ENCODE results near the gene BICD1.
A peak's percentile ranks its signal among the peaks of the same experiment; 100 is the strongest.
"Not testable (repeated sequence)": the region's sequence is repeated elsewhere in the genome, so short reads cannot be mapped to it uniquely, and the experiment has no call there.

Gene BICD1

DNA sequence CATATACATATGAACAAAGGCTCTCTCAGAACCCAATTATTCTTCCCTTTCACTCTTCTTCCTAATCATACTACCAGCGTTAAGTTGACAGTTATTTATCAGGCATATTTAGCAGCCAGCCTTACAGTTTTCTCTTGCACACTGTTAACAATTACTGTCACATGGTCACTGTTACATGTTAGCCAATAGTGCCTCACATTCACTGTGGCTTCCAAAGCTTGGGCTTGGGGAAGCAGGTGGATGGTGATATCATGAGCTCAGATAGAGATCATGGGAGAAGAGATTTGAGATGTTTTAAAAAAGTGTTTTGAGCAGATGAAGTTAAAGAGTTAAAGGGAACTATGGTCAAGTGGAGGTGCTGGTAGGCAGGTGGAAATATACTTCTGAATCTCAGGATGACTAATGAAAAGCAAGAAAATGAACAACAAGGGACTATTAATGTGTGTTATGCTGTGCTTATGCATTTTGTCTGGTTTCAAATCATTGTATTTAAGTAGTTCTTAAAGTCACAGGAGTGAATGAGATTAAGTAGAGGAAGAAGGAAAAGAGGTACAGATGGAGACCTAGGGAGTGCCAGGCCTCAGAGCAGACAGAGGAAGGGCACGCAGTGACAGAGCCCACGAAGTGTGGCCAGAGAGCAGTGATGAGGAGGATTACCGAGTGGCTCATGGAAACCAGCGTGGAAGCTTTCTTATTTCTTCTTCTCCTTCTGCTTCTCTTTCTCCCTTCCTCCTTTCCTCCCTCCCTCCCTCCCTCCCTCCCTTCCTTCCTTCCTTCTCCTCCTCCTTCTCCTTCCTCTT, 39.6 kb downstream of the BICD1 start:
- no peak for DNase-seq (ENCODE audit: low spot score)

- DNase-seq (ENCODE audit: low spot score), result no peak
These were observed 41.7 kb downstream of the BICD1 start for GRCh38 chr12:32148372-32148771.

- DNase-seq (ENCODE audit: low spot score), result no peak
These were observed 42.8 kb downstream of the BICD1 start for GRCh38 chr12:32149489-32149888.

GRCh38 chr12:32151086-32151485, 44.4 kb downstream of the BICD1 start:
- DNase-seq (ENCODE audit: low spot score), result no peak

DNA sequence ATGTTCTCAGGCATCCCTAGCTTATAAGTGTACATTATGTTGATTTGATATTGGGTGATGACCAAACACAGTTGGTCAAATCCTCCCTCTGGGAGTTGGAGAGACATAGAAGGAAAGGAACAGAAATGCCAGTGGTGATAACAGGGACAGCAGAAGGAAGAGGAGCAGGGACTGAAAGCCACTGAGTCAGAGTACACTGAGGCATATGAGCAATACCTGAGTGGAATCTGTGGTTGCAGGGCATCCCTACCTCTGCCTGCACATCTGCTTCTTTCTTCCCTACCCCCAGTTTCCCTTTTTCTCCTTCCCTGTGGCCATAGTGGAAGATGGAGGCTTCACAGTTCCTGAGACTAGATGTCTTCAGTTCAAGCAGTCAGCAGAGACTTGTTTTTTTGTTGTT, 44.9 kb downstream of the BICD1 start:
- no peak for DNase-seq (ENCODE audit: low spot score)

DNA sequence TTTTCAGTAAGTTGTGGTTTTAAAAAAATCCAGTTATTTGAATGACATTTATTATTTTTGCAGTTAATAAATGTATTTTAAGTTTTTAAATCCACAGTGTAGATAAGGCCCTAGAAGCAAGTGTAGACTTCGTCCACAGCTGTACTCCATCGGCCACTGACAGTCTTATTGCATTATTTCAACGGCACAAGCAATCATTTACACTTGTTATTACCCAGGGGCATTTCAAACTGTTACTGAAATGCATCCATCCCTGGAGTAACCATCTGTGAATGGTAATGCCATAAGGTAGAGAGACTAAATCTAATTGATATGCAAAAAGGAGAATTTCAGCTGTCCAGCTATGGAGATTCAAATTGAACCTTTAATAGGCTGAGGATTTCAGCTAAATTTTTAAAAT, 48.4 kb downstream of the BICD1 start:
- no peak for DNase-seq (ENCODE audit: low spot score)

DNA sequence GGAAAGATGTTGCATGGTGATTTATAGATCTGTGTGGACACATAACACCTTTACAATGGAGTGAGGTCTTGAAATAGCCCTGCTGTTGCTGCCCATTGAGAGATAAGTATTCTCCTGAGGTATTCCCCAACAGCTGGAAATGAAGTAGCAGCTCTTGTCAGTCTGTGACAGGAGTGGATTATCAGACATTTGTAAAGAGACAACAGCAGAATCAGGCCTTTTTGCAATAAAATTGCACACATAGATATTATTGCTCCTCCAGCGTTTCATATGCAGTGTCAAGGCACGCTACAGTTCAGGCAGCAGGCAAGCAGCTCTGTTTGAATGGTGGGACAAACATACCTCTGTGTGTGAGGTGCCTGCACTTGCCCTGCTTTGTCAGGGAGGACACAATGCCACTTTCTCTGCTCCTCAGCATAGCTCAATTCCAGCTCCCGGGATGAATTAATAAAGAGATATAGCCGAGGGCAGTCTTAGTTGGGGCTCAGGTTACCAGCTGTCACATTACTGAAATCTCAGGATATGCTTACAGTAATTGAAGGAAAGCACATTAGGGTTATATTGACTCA, 49.4 kb downstream of the BICD1 start:
- DNase-seq (ENCODE audit: low spot score), result no peak

DNA sequence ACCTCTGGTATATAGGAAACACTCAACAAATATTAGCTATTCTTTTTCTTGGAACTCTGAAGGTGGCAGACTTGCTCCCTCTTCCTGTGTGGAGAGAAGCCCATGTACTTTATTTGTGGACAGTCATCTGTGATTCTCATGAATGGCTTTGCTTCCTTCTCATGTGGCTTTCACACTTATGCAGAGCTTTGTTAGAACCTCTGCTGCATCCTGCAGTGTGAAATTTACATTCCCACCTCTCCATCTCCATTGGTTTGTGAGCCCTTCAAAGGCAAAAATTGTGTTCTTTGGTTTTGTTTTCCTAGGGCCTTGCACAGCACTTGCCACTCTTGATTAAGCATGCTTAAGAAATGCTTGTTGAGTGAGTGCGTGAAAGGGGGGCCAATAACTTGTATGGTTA, 51.9 kb downstream of the BICD1 start:
- DNase-seq (ENCODE audit: low spot score), result no peak

- DNase-seq (ENCODE audit: low spot score), result no peak
These were observed 52.7 kb downstream of the BICD1 start for GRCh38 chr12:32159381-32159780.

DNA sequence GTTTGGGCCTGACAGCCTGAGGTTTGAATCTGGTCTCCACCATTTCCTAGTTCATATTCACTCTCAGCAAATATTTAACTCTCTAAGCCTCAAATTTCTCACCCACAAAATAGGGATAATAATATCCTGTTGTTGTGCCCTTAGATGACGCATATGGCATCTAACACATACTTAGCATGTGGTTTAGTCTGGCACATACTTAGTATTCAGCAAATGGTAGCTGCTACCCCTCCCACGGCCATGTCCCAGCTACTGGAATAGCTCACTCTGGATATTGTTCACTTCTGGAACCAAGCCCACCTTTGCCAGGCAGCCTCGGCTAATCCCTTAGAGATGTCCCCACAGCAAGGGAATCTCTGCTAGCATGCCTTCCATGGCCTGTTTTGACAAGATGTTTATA, 53.3 kb downstream of the BICD1 start:
- peak; percentile 36 for DNase-seq (ENCODE audit: low spot score)

GRCh38 chr12:32161058-32161457, 54.4 kb downstream of the BICD1 start:
- DNase-seq (ENCODE audit: low spot score), result no peak

DNA sequence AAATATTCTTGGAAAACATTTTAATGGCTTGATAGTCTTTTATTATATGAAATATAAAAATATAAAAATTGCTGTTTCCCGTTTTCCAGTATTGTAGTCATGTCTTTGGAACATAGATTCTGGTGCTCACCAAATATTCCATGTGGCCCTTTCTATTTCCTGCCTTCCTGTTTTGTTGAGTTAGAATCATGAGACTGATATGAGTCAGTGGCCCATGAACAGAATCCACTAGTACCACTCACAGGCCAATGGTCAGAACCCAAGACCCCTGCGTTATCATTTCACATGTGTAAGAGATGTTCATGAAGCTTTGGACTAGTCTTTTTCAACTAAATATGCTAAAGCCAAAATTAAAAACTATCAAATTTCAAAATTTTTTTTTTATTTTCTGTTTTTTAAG, 56.9 kb downstream of the BICD1 start:
- no peak for DNase-seq (ENCODE audit: low spot score)

- DNase-seq (ENCODE audit: low spot score), result no peak
These were observed 59.9 kb downstream of the BICD1 start for GRCh38 chr12:32166510-32166909.

DNA sequence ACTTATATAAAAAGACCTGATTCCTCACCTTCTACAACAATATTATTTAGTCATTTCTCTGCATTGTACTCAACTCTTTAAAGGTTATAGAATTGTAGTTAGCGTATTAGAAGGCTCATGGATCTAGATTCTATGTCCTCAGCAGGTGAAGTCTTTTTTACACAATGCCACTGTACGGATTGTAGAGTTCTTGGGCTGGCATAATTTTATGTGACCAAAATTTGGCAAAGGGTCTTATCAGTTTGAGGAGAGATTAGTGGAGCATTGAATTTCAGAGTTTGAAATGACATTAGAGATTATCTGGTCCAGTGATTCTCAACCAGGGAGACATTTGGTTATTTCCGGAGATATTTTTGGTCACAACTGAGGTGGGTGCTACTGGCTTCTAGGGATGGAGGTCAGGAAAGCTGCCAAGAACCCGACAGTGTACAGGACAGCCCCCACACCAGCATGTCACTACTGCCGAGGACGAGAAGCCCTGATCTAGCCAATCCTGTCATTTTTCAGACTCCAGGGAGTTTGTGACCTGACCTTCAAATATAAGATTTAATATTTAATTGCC, 63.9 kb downstream of the BICD1 start:
- no peak for DNase-seq (ENCODE audit: low spot score)

GRCh38 chr12:32171211-32171610, 64.6 kb downstream of the BICD1 start:
- DNase-seq (ENCODE audit: low spot score), result no peak

GRCh38 chr12:32176606-32177005, 70.0 kb downstream of the BICD1 start:
- DNase-seq (ENCODE audit: low spot score), result no peak

DNA sequence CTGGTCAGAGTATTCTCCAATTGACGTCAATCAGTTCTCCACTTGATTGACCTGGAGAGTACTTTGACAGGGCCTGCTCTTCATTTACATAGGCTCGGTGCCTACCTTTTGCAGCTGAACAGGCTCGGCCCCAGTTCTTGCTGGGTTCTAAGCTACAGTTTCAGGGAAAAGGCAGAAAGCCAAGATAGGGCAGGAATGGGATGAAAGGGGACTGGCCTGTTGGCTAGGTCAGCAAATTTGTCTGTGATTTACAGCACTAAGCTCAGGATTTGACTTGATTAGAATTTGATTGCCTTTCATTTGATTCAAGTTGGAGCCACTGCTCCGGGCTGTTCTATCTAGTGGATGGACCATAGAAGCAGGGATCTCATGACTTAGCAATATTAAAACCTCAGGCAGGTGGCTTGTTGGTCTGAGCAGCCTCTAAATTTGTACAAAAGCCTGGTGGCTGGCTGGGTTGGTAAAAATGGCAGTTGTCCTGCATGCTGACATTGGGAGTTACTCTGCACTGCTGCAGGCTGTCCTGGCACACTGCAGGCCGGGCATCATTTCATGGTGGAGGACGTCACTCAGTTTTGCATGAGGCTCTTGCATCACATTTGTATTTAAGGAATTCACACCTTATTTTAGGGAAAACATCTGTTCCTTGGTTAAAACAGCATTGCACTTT, 71.8 kb downstream of the BICD1 start:
- no peak for DNase-seq (ENCODE audit: low spot score)

GRCh38 chr12:32179011-32179395, 72.4 kb downstream of the BICD1 start:
- no peak for DNase-seq (ENCODE audit: low spot score)

DNA sequence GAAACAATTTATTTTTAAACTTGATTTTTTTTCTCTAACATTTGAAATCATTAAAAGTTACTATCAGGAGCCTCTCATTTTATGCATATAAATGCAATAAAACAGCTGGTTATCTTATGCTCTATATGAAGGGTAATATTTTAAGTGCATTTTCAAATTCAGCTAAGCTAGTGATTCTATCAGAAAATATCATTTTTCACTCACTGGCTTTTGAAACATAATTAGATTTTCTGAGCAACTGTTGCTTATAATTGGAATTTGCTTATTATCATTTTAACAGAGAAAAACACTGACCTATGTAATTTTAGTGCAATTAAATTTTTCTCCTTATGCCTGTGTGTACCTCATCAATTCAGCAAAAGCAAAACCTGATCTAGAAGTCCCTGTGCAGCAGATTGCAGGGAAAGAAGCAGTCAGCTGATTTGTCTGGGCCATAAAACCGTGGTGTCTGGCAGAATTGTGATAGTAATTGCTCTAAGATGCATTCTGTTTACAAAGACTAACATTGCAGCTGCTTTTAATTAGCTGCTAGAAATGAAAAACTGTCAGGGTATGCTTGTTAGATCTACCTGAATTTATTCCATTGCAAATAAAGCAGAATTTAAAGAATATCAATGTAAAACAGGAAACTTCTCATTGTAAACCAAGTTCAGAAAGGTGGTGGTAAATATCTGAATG, 75.0 kb downstream of the BICD1 start:
- no peak for DNase-seq (ENCODE audit: low spot score)

GRCh38 chr12:32183650-32184049, 77.0 kb downstream of the BICD1 start:
- no peak for DNase-seq (ENCODE audit: low spot score)

GRCh38 chr12:32187127-32187526, 80.5 kb downstream of the BICD1 start:
- DNase-seq (ENCODE audit: low spot score), result not testable (repeated sequence)

DNA sequence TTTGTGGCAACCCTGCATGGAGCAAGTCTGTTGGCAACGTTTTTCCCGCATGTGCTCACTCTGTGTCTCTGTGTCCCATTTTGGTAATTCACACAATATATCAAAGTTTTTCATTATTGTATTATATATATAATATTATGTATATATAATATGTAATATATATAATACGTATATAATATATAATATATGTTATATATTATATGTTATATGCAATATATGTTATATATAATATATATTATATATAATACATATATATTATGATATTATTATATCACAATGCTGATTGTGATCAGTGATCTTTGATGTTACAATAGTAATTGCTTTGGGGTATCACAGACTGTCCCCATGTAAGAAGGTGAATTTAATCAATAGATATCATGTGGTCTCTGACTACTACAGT, 84.8 kb downstream of the BICD1 start:
- no peak for DNase-seq (ENCODE audit: low spot score)

Measured in AG08396 (cell line).